ENCODE results near the gene STEAP2.
"Not testable (repeated sequence)": the region's sequence is repeated elsewhere in the genome, so short reads cannot be mapped to it uniquely, and the experiment has no call there.

The STEAP2 gene

DNA sequence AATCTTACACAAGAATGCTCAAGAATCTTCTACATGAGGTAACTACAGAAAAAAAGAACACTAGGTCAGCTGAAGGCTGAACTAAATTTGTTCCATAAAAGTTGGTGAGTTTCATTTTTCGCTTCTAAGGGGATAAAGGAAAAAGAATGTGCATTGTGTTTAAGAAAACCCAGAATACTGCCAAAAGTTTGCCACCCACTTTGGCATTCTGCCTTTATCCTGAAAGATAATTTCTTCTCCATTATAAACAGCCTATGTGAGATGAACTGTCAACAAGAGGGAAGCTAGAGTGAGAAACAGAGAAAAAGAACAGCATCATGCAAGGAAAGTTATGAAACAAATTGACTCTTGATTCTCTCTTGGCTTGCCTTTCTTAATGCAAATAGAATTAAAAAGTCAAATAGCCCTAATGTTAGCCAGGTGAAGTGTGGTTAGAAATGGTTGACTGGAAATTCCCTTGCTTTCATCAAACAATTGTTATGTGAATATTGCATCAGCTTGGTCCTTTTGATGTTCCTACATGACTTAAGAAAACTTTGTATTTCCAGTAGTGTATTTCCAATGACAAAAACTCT lies 31.4 kb upstream of the STEAP2 start:
- no peak for DNase-seq (ENCODE audit: extremely low read depth, low read depth)
- no peak for TF ChIP-seq CTCF (IDR thresholded peaks at IDR 0.05; ENCODE audit: low read depth, low read length, missing control alignments)
- no peak overlapping the region for H3K4me3 ChIP-seq (replicated peaks; ENCODE audit: low read depth, low read length)

DNA sequence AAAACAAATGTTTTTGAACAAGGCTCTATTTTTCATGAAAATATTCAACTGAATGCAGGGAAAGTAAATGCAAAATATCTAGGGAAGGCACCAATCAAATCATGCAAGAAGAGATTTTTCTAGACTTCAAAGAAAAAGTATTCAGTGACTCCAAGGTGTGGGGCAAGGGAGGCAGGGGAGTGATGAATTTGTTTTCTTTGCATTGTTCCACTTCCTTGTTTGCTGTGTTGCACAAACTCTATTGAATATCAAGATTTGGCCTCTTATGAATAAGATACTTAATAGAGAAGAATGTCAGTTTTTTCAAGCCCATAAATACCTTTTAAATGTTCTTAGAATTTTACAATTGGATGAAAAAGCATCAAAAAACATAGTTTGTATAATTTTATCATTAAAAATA lies 30.9 kb upstream of the STEAP2 start:
- H3K4me3 ChIP-seq (replicated peaks; ENCODE audit: low read depth, low read length), result no peak overlapping the region
- DNase-seq (ENCODE audit: extremely low read depth, low read depth), result no peak
- TF ChIP-seq CTCF (IDR thresholded peaks at IDR 0.05; ENCODE audit: low read depth, low read length, missing control alignments), result no peak

DNA sequence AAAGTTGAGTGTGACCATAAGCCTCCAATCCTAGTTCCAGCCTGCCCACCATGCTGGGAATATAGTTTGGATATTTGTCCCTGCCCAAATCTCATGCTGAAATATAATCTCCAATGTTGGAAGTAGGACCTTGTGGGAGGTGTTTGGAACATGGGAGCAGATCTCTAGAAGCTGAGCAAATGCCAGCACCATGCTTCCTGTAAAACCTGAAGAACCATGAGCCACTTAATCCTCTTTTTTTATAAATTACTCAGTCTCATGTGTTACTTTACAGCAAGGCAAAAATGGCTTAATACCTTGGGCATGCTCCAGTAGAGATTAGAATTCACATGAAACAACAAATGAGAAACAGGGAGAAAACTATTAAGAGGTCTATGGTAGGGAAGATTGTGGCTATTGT lies 30.1 kb upstream of the STEAP2 start:
- no peak overlapping the region for H3K4me3 ChIP-seq (replicated peaks; ENCODE audit: low read depth, low read length)
- TF ChIP-seq CTCF (IDR thresholded peaks at IDR 0.05; ENCODE audit: low read depth, low read length, missing control alignments), result no peak
- DNase-seq (ENCODE audit: extremely low read depth, low read depth), result no peak

DNA sequence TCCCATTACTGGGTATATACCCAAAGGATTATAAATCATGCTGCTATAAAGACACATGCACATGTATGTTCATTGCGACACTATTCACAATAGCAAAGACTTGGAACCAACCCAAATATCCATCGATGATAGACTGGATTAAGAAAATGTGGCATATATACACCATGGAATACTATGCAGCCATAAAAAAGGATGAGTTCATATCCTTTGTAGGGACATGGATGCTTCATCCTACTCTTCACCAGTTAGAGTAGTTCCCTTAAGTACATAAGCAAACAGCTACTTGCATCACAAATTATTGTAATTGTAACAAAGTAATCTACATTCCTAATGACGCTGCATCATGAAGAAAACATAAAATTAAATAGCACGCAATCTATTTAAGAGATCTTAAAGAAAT lies 25.2 kb upstream of the STEAP2 start:
- not testable (repeated sequence) for H3K4me3 ChIP-seq (replicated peaks; ENCODE audit: low read depth, low read length); DNase-seq (ENCODE audit: extremely low read depth, low read depth)

- H3K4me3 ChIP-seq (replicated peaks; ENCODE audit: low read depth, low read length), result no peak overlapping the region
- TF ChIP-seq CTCF (IDR thresholded peaks at IDR 0.05; ENCODE audit: low read depth, low read length, missing control alignments), result no peak
- no peak for DNase-seq (ENCODE audit: extremely low read depth, low read depth)
These were observed 24.0 kb upstream of the STEAP2 start for GRCh38 chr7:90187507-90188050.

DNA sequence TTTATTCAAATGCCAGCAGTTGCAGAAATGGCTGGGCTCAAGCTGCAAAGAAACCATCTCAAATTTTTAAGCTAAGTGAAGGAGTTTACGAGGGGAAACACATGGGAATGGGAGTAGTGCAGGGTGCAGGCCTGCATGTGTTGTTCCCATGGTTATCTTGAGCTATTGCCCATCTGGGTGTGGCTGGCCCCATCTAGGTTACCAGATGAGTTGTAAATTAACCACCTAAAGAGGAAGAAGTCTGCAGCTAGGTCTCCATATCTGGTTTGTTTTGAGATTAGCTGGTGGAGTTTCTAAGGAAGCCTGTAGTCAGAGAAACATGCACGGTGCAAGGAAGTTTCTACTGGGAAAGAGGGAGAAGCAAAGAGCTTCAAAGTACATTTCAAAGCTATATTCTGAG lies 23.3 kb upstream of the STEAP2 start:
- no peak for DNase-seq (ENCODE audit: extremely low read depth, low read depth)
- no peak for TF ChIP-seq CTCF (IDR thresholded peaks at IDR 0.05; ENCODE audit: low read depth, low read length, missing control alignments)
- H3K4me3 ChIP-seq (replicated peaks; ENCODE audit: low read depth, low read length), result no peak overlapping the region

DNA sequence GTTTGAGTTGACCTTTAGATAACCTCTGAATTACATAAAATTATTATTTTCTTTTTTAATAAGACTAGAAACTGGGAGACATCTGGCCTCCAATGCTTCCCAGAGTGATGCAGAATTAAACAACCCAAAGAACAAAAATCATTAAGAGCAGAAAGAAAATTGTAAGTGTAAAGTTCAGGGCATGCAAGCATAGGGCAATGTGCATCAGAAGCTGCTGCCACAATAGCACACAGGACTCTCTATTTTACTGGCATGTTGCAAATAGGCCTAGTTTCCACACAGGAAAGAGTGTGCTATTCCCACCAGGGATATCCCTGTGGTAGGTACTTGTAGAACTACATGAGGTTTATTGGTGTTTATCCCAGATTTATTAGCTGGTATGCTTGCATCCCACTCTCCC lies 20.5 kb upstream of the STEAP2 start:
- no peak overlapping the region for H3K4me3 ChIP-seq (replicated peaks; ENCODE audit: low read depth, low read length)
- TF ChIP-seq CTCF (IDR thresholded peaks at IDR 0.05; ENCODE audit: low read depth, low read length, missing control alignments), result no peak
- no peak for DNase-seq (ENCODE audit: extremely low read depth, low read depth)
